AG09319 (cell line): Measurements from ENCODE around the gene TRA2A.
"Not testable (repeated sequence)": the region's sequence is repeated elsewhere in the genome, so short reads cannot be mapped to it uniquely, and the experiment has no call there.

Experiments used
- DNase-seq: peaks from one replicate; pipeline ENCODE4 v3.0.0-alpha.2; 2010; ENCODE audit warnings: low read depth; ENCODE audit errors: extremely low read depth
- CTCF ChIP-seq: IDR thresholded peaks from 2 replicates; pipeline ENCODE4 v1.5.1; 2011; ENCODE audit warnings: low read depth, mild to moderate bottlenecking, inconsistent platforms, low read length, moderate library complexity

TRA2A gene

GRCh38 chr7:23491502-23491901 lies 40.3 kb downstream of the TRA2A start:
- DNase-seq, result no peak
- no peak for TF ChIP-seq CTCF

GRCh38 chr7:23490357-23491135 lies 41.2 kb downstream of the TRA2A start:
- DNase-seq, result no peak
- no peak for TF ChIP-seq CTCF

- DNase-seq, result not testable (repeated sequence)
Measured at GRCh38 chr7:23488714-23489113, 43.1 kb downstream of the TRA2A start.

- TF ChIP-seq CTCF, result no peak
- DNase-seq, result no peak
Measured at GRCh38 chr7:23487670-23488069, 44.1 kb downstream of the TRA2A start.

GRCh38 chr7:23486002-23486773 lies 45.6 kb downstream of the TRA2A start:
- DNase-seq, result no peak
- no peak for TF ChIP-seq CTCF

- no peak for TF ChIP-seq CTCF
- DNase-seq, result no peak
Measured at GRCh38 chr7:23482686-23483085, 49.1 kb downstream of the TRA2A start.

GRCh38 chr7:23477962-23478866 lies 53.6 kb downstream of the TRA2A start:
- DNase-seq, result no peak
- no peak for TF ChIP-seq CTCF
